Loucy (cell line): Measurements from ENCODE around the gene RNU7-1.

Source experiments
- CTCF ChIP-seq: fragments of 200-600 bp; sonication (generic); conservative IDR thresholded peaks from 2 replicates; pipeline ENCODE4 v1.5.1; 2014; ENCODE audit warnings: mild to moderate bottlenecking, antibody characterized with exemption, low read length
- EZH2phosphoT487 ChIP-seq: fragments of 200-600 bp; IDR thresholded peaks from 2 replicates; pipeline ENCODE4 v1.6.1; 2018; ENCODE audit warnings: antibody characterized with exemption, mild to moderate bottlenecking, moderate library complexity, borderline replicate concordance

GRCh38 chr12:6952863-6953441 is 9.3 kb downstream of the RNU7-1 start:
- TF ChIP-seq CTCF: no peak
- no peak for TF ChIP-seq EZH2phosphoT487
